ENCODE measurements around the gene ALS2. TPM values are rescaled to one million over a fixed set of nuclear protein-coding genes. Genes with fewer than 3 reads are reported as not detected.

The ALS2 gene
- polyA plus RNA-seq, 1 of the 3 experiments (the other 2 are of a cell fraction), result 11.6 TPM

DNA sequence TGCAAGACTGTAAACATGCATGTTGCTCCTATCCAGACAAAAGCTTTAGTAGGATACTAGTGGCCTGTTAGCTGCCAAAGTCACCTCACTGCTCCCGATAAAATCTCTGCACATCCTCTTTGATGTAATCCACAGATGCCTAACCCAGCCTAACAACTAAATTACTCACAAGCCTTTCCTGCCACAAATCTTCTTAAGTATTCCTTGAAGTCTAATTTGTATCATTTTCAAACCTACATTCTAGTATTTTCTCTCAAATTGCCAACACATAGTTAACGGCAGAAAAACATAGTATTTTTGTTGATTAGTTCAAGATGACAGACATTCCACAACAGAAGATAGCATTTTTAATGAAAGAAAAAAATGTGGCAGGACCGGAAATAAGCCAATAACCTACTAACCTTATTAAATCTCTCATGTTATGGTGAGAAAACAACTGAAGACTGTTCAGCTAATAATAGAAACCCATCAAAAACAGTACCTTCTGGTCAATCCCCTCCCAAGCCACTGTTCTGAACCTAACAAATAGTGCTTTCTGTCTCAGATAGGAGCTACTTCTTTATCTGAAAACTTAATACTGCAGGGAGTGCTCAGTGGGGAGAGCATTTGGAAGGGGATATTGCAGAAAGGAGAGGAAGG lies 82.0 kb downstream of the ALS2 start, which contains the start of gene MPP4:
TSS of gene MPP4 (minus strand) at position 57 of the 639 bp plus-strand sequence. CDS start 4,690 bp downstream, outside the sequence.
- no peaks in the 10 kb centered on the region for H3K27me3 ChIP-seq (ENCODE audit: insufficient read depth)
- H3F3A ChIP-seq (replicated peaks; ENCODE audit: insufficient read depth), result peaks cover 50% of the 10 kb centered on the region
- no peaks in the 10 kb centered on the region for H3K9me3 ChIP-seq
- H3K4me2 ChIP-seq, result peak within 1 kb of the TSS; percentile 72
- H3K4me1 ChIP-seq (ENCODE audit: control insufficient read depth in 1 of 2, insufficient read depth in 2 of 2, low read depth in 1 of 2, low read length in 1 of 2), result peaks cover 21 to 56% of the 10 kb centered on the region in 2 experiments
- H3K9me2 ChIP-seq, result no peaks in the 10 kb centered on the region
- peaks cover 9% of the 10 kb centered on the region; the same call in 1 of the 2 replicates for H3K79me2 ChIP-seq (ENCODE audit: insufficient read depth)
- H3K36me3 ChIP-seq (replicated peaks in 1 of 2; ENCODE audit: control insufficient read depth in 1 of 2, insufficient read depth in 2 of 2, low read length in 1 of 2), result peaks cover 28 to 42% of the 10 kb centered on the region in 2 experiments
- H3K9ac ChIP-seq, result peak within 1 kb of the TSS; percentile 66
- ChIA-PET CTCF (interaction anchor here (0.6 to 1.5 kb wide), 2 partner anchors 480 to 892 kb away, joined by 3 to 5 read pairs; no protein-coding TSS in a partner anchor), POLR2A (no interaction called here)
- DNase-seq, result peak; percentile 12
- no peaks in the 10 kb centered on the region for H4K20me1 ChIP-seq (ENCODE audit: insufficient read depth)
- no peak within 1 kb of the TSS for H2AFZ ChIP-seq (ENCODE audit: low read depth)
- H3K27ac ChIP-seq (ENCODE audit: low read depth in 2 of 2, low read length in 1 of 2), result peak within 1 kb of the TSS; percentile 89 to 96
- peak within 1 kb of the TSS; percentile 18 to 21; a peak in 3 of 4 replicates for H3K4me3 ChIP-seq (ENCODE audit: low read depth in 2 of 2, low read length in 1 of 2)
- WGBS (ENCODE audit: low lambda C conversion rate), result 13% methylated on average over 3 of the region's 3 CpGs
- no peak for TF ChIP-seq GATA2 (CRISPR knock-in tag; IDR thresholded peaks at IDR 0.05)
- no peak for TF ChIP-seq ELF1 (IDR thresholded peaks at IDR 0.05)
- TF ChIP-seq GABPA (IDR thresholded peaks at IDR 0.05; ENCODE audit: low read depth), result no peak
- no peak for TF ChIP-seq NRF1 (IDR thresholded peaks at IDR 0.05; ENCODE audit: low read depth, low read length)
- no peak for TF ChIP-seq FOXJ3 (CRISPR knock-in tag; IDR thresholded peaks at IDR 0.05)
- peak; percentile 92 for TF ChIP-seq TCF12 (IDR thresholded peaks at IDR 0.05)
- TF ChIP-seq YY1 (IDR thresholded peaks at IDR 0.05; ENCODE audit: low read depth), result no peak
- TF ChIP-seq SIN3A (IDR thresholded peaks at IDR 0.05; ENCODE audit: borderline replicate concordance, low read depth, low read length), result no peak
- TF ChIP-seq, protein P1, sequence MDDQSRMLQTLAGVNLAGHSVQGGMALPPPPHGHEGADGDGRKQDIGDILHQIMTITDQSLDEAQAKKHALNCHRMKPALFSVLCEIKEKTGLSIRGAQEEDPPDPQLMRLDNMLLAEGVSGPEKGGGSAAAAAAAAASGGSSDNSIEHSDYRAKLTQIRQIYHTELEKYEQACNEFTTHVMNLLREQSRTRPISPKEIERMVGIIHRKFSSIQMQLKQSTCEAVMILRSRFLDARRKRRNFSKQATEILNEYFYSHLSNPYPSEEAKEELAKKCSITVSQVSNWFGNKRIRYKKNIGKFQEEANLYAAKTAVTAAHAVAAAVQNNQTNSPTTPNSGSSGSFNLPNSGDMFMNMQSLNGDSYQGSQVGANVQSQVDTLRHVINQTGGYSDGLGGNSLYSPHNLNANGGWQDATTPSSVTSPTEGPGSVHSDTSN (IDR thresholded peaks at IDR 0.05), result peak; percentile 88
- peak; percentile 73; the same call in 1 of the 2 replicates for TF ChIP-seq NFIC (IDR thresholded peaks at IDR 0.05; ENCODE audit: borderline replicate concordance)
- peak; percentile 60 to 94 for TF ChIP-seq EP300 (IDR thresholded peaks at IDR 0.05; ENCODE audit: borderline replicate concordance in 1 of 2, low read depth in 1 of 2, low read length in 1 of 2)
- TF ChIP-seq, protein P2, sequence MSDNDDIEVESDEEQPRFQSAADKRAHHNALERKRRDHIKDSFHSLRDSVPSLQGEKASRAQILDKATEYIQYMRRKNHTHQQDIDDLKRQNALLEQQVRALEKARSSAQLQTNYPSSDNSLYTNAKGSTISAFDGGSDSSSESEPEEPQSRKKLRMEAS (IDR thresholded peaks at IDR 0.05; ENCODE audit: low read depth), result no peak
- TF ChIP-seq, protein P3, sequence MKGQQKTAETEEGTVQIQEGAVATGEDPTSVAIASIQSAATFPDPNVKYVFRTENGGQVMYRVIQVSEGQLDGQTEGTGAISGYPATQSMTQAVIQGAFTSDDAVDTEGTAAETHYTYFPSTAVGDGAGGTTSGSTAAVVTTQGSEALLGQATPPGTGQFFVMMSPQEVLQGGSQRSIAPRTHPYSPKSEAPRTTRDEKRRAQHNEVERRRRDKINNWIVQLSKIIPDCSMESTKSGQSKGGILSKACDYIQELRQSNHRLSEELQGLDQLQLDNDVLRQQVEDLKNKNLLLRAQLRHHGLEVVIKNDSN (IDR thresholded peaks at IDR 0.05; ENCODE audit: borderline replicate concordance, low read depth), result no peak
- TF ChIP-seq, protein P4, sequence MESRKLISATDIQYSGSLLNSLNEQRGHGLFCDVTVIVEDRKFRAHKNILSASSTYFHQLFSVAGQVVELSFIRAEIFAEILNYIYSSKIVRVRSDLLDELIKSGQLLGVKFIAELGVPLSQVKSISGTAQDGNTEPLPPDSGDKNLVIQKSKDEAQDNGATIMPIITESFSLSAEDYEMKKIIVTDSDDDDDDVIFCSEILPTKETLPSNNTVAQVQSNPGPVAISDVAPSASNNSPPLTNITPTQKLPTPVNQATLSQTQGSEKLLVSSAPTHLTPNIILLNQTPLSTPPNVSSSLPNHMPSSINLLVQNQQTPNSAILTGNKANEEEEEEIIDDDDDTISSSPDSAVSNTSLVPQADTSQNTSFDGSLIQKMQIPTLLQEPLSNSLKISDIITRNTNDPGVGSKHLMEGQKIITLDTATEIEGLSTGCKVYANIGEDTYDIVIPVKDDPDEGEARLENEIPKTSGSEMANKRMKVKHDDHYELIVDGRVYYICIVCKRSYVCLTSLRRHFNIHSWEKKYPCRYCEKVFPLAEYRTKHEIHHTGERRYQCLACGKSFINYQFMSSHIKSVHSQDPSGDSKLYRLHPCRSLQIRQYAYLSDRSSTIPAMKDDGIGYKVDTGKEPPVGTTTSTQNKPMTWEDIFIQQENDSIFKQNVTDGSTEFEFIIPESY (IDR thresholded peaks at IDR 0.05; ENCODE audit: borderline replicate concordance, low read depth), result peak; percentile 55; the same call in 1 of the 2 replicates
- TF ChIP-seq RXRA (IDR thresholded peaks at IDR 0.05; ENCODE audit: borderline replicate concordance, low read depth), result peak; percentile 67; the same call in 1 of the 2 replicates
- no peak for TF ChIP-seq RFX5 (IDR thresholded peaks at IDR 0.05; ENCODE audit: low read length)
- TF ChIP-seq TAF1 (IDR thresholded peaks at IDR 0.05; ENCODE audit: borderline replicate concordance, low read depth, low read length), result peak; percentile 31; the same call in 1 of the 2 replicates
- peak; percentile 83 for TF ChIP-seq JUND (IDR thresholded peaks at IDR 0.05)
- peak; percentile 80 for TF ChIP-seq FOXM1 (IDR thresholded peaks at IDR 0.05; ENCODE audit: low read depth)
- peak; percentile 4; the same call in 1 of the 2 replicates for TF ChIP-seq MEF2A (IDR thresholded peaks at IDR 0.05; ENCODE audit: borderline replicate concordance, low read depth)
- TF ChIP-seq, protein P5, sequence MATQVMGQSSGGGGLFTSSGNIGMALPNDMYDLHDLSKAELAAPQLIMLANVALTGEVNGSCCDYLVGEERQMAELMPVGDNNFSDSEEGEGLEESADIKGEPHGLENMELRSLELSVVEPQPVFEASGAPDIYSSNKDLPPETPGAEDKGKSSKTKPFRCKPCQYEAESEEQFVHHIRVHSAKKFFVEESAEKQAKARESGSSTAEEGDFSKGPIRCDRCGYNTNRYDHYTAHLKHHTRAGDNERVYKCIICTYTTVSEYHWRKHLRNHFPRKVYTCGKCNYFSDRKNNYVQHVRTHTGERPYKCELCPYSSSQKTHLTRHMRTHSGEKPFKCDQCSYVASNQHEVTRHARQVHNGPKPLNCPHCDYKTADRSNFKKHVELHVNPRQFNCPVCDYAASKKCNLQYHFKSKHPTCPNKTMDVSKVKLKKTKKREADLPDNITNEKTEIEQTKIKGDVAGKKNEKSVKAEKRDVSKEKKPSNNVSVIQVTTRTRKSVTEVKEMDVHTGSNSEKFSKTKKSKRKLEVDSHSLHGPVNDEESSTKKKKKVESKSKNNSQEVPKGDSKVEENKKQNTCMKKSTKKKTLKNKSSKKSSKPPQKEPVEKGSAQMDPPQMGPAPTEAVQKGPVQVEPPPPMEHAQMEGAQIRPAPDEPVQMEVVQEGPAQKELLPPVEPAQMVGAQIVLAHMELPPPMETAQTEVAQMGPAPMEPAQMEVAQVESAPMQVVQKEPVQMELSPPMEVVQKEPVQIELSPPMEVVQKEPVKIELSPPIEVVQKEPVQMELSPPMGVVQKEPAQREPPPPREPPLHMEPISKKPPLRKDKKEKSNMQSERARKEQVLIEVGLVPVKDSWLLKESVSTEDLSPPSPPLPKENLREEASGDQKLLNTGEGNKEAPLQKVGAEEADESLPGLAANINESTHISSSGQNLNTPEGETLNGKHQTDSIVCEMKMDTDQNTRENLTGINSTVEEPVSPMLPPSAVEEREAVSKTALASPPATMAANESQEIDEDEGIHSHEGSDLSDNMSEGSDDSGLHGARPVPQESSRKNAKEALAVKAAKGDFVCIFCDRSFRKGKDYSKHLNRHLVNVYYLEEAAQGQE (IDR thresholded peaks at IDR 0.05; ENCODE audit: low read depth, low read length), result no peak
- TF ChIP-seq SMC3 (IDR thresholded peaks at IDR 0.05; ENCODE audit: low read depth, low read length), result no peak
- no peak for TF ChIP-seq RAD21 (IDR thresholded peaks at IDR 0.05; ENCODE audit: low read length)
- no peak for TF ChIP-seq RCOR1 (IDR thresholded peaks at IDR 0.05; ENCODE audit: low read length)
- TF ChIP-seq, protein P6, sequence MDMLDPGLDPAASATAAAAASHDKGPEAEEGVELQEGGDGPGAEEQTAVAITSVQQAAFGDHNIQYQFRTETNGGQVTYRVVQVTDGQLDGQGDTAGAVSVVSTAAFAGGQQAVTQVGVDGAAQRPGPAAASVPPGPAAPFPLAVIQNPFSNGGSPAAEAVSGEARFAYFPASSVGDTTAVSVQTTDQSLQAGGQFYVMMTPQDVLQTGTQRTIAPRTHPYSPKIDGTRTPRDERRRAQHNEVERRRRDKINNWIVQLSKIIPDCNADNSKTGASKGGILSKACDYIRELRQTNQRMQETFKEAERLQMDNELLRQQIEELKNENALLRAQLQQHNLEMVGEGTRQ (IDR thresholded peaks at IDR 0.05; ENCODE audit: borderline replicate concordance, low read depth, low read length), result no peak
- TF ChIP-seq FOSL2 (IDR thresholded peaks at IDR 0.05; ENCODE audit: borderline replicate concordance, low read depth), result peak; percentile 70; the same call in 1 of the 2 replicates
